H1 (cell line): ENCODE data around the gene ZGRF1. TPM values are rescaled to one million over a fixed set of nuclear protein-coding genes. Genes with fewer than 3 reads are reported as not detected.

ENCODE experiments used
- CTCF ChIA-PET: fragments of 300-600 bp; sonication (Branson Sonifier 250); formaldehyde crosslinking; loops from one replicate; lab custom pipeline; 2021; ENCODE audit not compliant: partially characterized antibody; lab: Charles Lee
- POLR2A ChIA-PET: fragments of 300-600 bp; sonication (Branson Sonifier 250); formaldehyde crosslinking; loops from one replicate; lab custom pipeline; 2021; ENCODE audit warnings: inconsistent platforms; ENCODE audit not compliant: partially characterized antibody; lab: Charles Lee
- DNase-seq, 2 experiments: peaks; one replicate each; pipeline versions ENCODE4 v3.0.0 to v3.0.0-alpha.2; 2010 to 2022; ENCODE audit warnings: low spot score in 2 of 2, low read depth in 1 of 2, mixed read lengths in 1 of 2
- FAIRE-seq: peaks from 2 replicates; lab custom pipeline; 2011; peaks lifted over from hg19 to GRCh38; lab: Jason Lieb, UNC
- H2AFZ ChIP-seq: 2 replicates; pipeline ENCODE4 v1.8.1; 2012; ENCODE audit warnings: low read length, inconsistent platforms
- H2AK5ac ChIP-seq: 2 replicates; pipeline ENCODE4 v1.6.1; 2013; ENCODE audit warnings: low read depth, low read length
- H2BK120ac ChIP-seq: replicated peaks from 2 replicates; pipeline ENCODE3; 2013; ENCODE audit warnings: low read depth, low read length, inconsistent platforms
- H2BK12ac ChIP-seq: 2 replicates; pipeline ENCODE4 v1.6.1; 2013; ENCODE audit warnings: low read depth, low read length
- H2BK15ac ChIP-seq: 2 replicates; pipeline ENCODE4 v1.6.1; 2013; ENCODE audit warnings: low read length
- H2BK20ac ChIP-seq: 2 replicates; pipeline ENCODE4 v1.6.1; 2013; ENCODE audit warnings: low read length
- H2BK5ac ChIP-seq: 2 replicates; pipeline ENCODE4 v1.6.1; 2013; ENCODE audit warnings: low read depth, low read length
- H3K14ac ChIP-seq: 2 replicates; pipeline ENCODE4 v1.6.1; 2013; ENCODE audit warnings: inconsistent platforms; ENCODE audit not compliant: insufficient read length
- H3K18ac ChIP-seq: 2 replicates; pipeline ENCODE4 v1.6.1; 2013; ENCODE audit warnings: low read length; ENCODE audit errors: extremely low read depth
- H3K23ac ChIP-seq: 2 replicates; pipeline ENCODE4 v1.6.1; 2013; ENCODE audit warnings: inconsistent platforms; ENCODE audit not compliant: insufficient read length
- H3K23me2 ChIP-seq: 2 replicates; pipeline ENCODE4 v1.6.1; 2013; ENCODE audit warnings: low read depth, low read length
- H3K27ac ChIP-seq: 2 replicates; pipeline ENCODE4 v1.6.1; 2011; ENCODE audit warnings: low read depth, low read length, inconsistent platforms
- H3K27me3 ChIP-seq, 4 experiments: replicated peaks in 1 of 4; 1 replicate in 1 of 4; 2 replicates in 3 of 4; pipeline versions ENCODE4 v1.6.1 to v1.8.1; 2011 to 2013; ENCODE audit warnings: low read length in 3 of 4, mild to moderate bottlenecking in 3 of 4, inconsistent platforms in 2 of 4, mixed read lengths in 2 of 4, moderate library complexity in 1 of 4; ENCODE audit not compliant: control insufficient read depth in 3 of 4, insufficient read depth in 3 of 4; ENCODE audit errors: extremely low read depth in 1 of 4
- H3K36me3 ChIP-seq, 4 experiments: 2 replicates each; pipeline versions ENCODE4 v1.6.1 to v1.8.1; 2011 to 2013; ENCODE audit warnings: mild to moderate bottlenecking in 4 of 4, low read length in 3 of 4, moderate library complexity in 2 of 4, control low read depth in 1 of 4, inconsistent platforms in 1 of 4; ENCODE audit not compliant: insufficient read depth in 4 of 4, control insufficient read depth in 2 of 4
- H3K4ac ChIP-seq: replicated peaks from 2 replicates; pipeline ENCODE3; 2013; ENCODE audit warnings: low read length, low read depth, mixed read lengths, inconsistent platforms; ENCODE audit not compliant: insufficient read length
- H3K4me1 ChIP-seq, 4 experiments: replicated peaks in 1 of 4; 1 replicate in 1 of 4; 2 replicates in 3 of 4; pipeline versions ENCODE4 v1.6.1 to v1.8.1; 2011 to 2013; ENCODE audit warnings: low read length in 3 of 4, inconsistent platforms in 2 of 4, mixed read lengths in 1 of 4; ENCODE audit not compliant: insufficient read depth in 4 of 4, control insufficient read depth in 3 of 4
- H3K4me2 ChIP-seq, 2 experiments: 2 replicates each; pipeline versions ENCODE4 v1.6.1 to v1.8.1; 2011 to 2013; ENCODE audit warnings: low read depth in 2 of 2, low read length in 2 of 2, control low read depth in 1 of 2, inconsistent platforms in 1 of 2, mild to moderate bottlenecking in 1 of 2; ENCODE audit not compliant: insufficient read depth in 1 of 2
- H3K4me3 ChIP-seq, 4 experiments: fragments of 200-600, 300-600 bp in 1 of 4; sonication (generic), shearing (Covaris generic), sonication (Bioruptor Twin) in 1 of 4; 2 replicates each; pipeline versions ENCODE4 v1.5.1 to v1.8.1; 2011 to 2016; ENCODE audit warnings: low read length in 4 of 4, low read depth in 3 of 4, control low read depth in 2 of 4, inconsistent platforms in 2 of 4, mild to moderate bottlenecking in 2 of 4, mixed read lengths in 1 of 4, moderate library complexity in 1 of 4; ENCODE audit not compliant: insufficient read depth in 2 of 4; ENCODE audit errors: extremely low read depth in 1 of 4
- H3K56ac ChIP-seq: replicated peaks from 2 replicates; pipeline ENCODE3; 2013; ENCODE audit warnings: low read depth, mild to moderate bottlenecking, mixed read lengths, low read length, inconsistent platforms; ENCODE audit not compliant: insufficient read length
- H3K79me1 ChIP-seq: 2 replicates; pipeline ENCODE4 v1.6.1; 2013; ENCODE audit warnings: low read depth, low read length, control low read depth
- H3K79me2 ChIP-seq, 2 experiments: 2 replicates each; pipeline versions ENCODE4 v1.6.1 to v1.8.1; 2012 to 2013; ENCODE audit warnings: low read length in 2 of 2, mild to moderate bottlenecking in 2 of 2, inconsistent platforms in 1 of 2; ENCODE audit not compliant: insufficient read depth in 2 of 2, control insufficient read depth in 1 of 2
- H3K9ac ChIP-seq, 4 experiments: replicated peaks in 1 of 4; 1 replicate in 1 of 4; 2 replicates in 3 of 4; pipeline versions ENCODE4 v1.6.1 to v1.8.1; 2011 to 2013; ENCODE audit warnings: low read depth in 3 of 4, low read length in 3 of 4, control low read depth in 2 of 4, mild to moderate bottlenecking in 2 of 4, moderate library complexity in 2 of 4, inconsistent platforms in 1 of 4; ENCODE audit errors: extremely low read depth in 1 of 4
- H3K9me3 ChIP-seq, 2 experiments: 2 replicates each; pipeline versions ENCODE4 v1.6.1 to v1.8.1; 2012 to 2013; ENCODE audit warnings: mild to moderate bottlenecking in 2 of 2, moderate library complexity in 2 of 2, control low read depth in 1 of 2, inconsistent platforms in 1 of 2, low read depth in 1 of 2, low read length in 1 of 2, mixed read lengths in 1 of 2; ENCODE audit not compliant: insufficient read depth in 2 of 2
- H4K20me1 ChIP-seq, 2 experiments: replicated peaks in 1 of 2; 2 replicates each; pipeline versions ENCODE3 to v1.8.1; 2011 to 2013; ENCODE audit warnings: inconsistent platforms in 2 of 2, low read length in 2 of 2, mild to moderate bottlenecking in 1 of 2; ENCODE audit not compliant: insufficient read depth in 2 of 2, control insufficient read depth in 1 of 2
- H4K5ac ChIP-seq: 2 replicates; pipeline ENCODE4 v1.6.1; 2013; ENCODE audit warnings: low read length, low read depth, mixed read lengths, inconsistent platforms; ENCODE audit not compliant: insufficient read length
- H4K8ac ChIP-seq: 2 replicates; pipeline ENCODE4 v1.8.0; 2013; ENCODE audit warnings: mild to moderate bottlenecking, moderate library complexity, low read length, inconsistent platforms; ENCODE audit not compliant: insufficient read depth; ENCODE audit errors: extremely low read depth
- H4K91ac ChIP-seq: replicated peaks from 2 replicates; pipeline ENCODE3; 2013; ENCODE audit warnings: low read length, mixed read lengths, inconsistent platforms; ENCODE audit not compliant: insufficient read length
- ATF2 ChIP-seq: IDR thresholded peaks from 2 replicates; pipeline ENCODE4 v1.6.1; 2012; ENCODE audit warnings: low read length, inconsistent platforms
- ATF3 ChIP-seq: IDR thresholded peaks from 2 replicates; pipeline ENCODE4 v1.6.1; 2011; ENCODE audit warnings: low read depth, mild to moderate bottlenecking, low read length; ENCODE audit not compliant: insufficient read depth
- BRCA1 ChIP-seq: IDR thresholded peaks from 2 replicates; pipeline ENCODE4 v1.6.1; 2012; ENCODE audit warnings: low read depth, low read length, improper control_type of control experiment
- HDAC6 ChIP-seq: IDR thresholded peaks from one replicate; pipeline ENCODE4 v1.7.1; 2012; ENCODE audit warnings: low read depth, mild to moderate bottlenecking, inconsistent platforms, low read length, moderate library complexity
- KDM4A ChIP-seq: IDR thresholded peaks from one replicate; pipeline ENCODE4 v1.7.1; 2012; ENCODE audit warnings: low read depth, mild to moderate bottlenecking, moderate library complexity, low read length, inconsistent platforms; ENCODE audit not compliant: severe bottlenecking
- KDM5A ChIP-seq: fragments of 200-600 bp; IDR thresholded peaks from 2 replicates; pipeline ENCODE4 v1.7.1; 2012; ENCODE audit warnings: mild to moderate bottlenecking, low read length, inconsistent platforms, mixed read lengths
- POU5F1 ChIP-seq: IDR thresholded peaks from 2 replicates; pipeline ENCODE4 v1.6.1; 2011; ENCODE audit warnings: low read depth, mild to moderate bottlenecking, low read length, moderate library complexity
- SIN3A ChIP-seq, 2 experiments: IDR thresholded peaks in 1 of 2; conservative IDR thresholded peaks in 1 of 2; 2 replicates each; pipeline ENCODE4 v1.6.1; 2011 to 2012; ENCODE audit warnings: low read length in 2 of 2, improper control_type of control experiment in 1 of 2, low read depth in 1 of 2, mild to moderate bottlenecking in 1 of 2
- SIRT6 ChIP-seq: IDR thresholded peaks from one replicate; pipeline ENCODE4 v1.7.1; 2012; ENCODE audit warnings: low read length, inconsistent platforms
- SP4 ChIP-seq: IDR thresholded peaks from 2 replicates; pipeline ENCODE4 v1.6.1; 2012; ENCODE audit warnings: low read length, inconsistent platforms
- TAF1 ChIP-seq: IDR thresholded peaks from 2 replicates; pipeline ENCODE4 v1.6.1; 2011; ENCODE audit warnings: mild to moderate bottlenecking, low read depth, low read length
- USF2 ChIP-seq: IDR thresholded peaks from 2 replicates; pipeline ENCODE4 v1.6.1; 2011; ENCODE audit warnings: low read length, improper control_type of control experiment
- polyA plus RNA-seq, 7 experiments: library from polyadenylated mRNA; depleted of rRNA in 3 of 7; stranded (reverse) in 5 of 7; unstranded in 2 of 7; fragments of >200 nt in 5 of 7; fragments of 200-250 nt in 2 of 7; gene quantifications; 1 replicate in 5 of 7; 2 replicates in 1 of 7; 4 replicates in 1 of 7; pipeline versions ENCODE4 v1.2.1 to v1.2.3, GENCODE V29; 2011 to 2013; ENCODE audit warnings: missing spikeins in 2 of 7, mixed read lengths in 2 of 7
- total RNA-seq: library from RNA; stranded (reverse); fragmentation: NEBNext Ultra II Directional; extraction: Animal tissue kit (Norgen Biotek cat#: 25700); gene quantifications from 2 replicates; pipeline ENCODE4 v1.2.1, GENCODE V29; 2021

ZGRF1 gene
- total and polyA plus RNA-seq, 2 of the 8 experiments (the other 6 are each of a cell fraction or from before 2014, with no cell fraction given), result 12.0 to 44.6 TPM

- Histone ChIP-seq H4K20me1 (no peaks in the 10 kb centered on the region), H2AFZ (no peak overlapping the region), H3K23me2 (no peaks in the 10 kb centered on the region), H3K4me3 (no peak overlapping the region), H3K27ac (no peak overlapping the region), H3K56ac (no peak overlapping the region), H2BK15ac (no peak overlapping the region), H3K36me3 (no peaks in the 10 kb centered on the region), H3K23ac (no peak overlapping the region), H2BK5ac (no peak overlapping the region), H4K91ac (no peak overlapping the region), H3K4ac (no peak overlapping the region), H3K4me2 (no peak overlapping the region), H3K79me2 (no peaks in the 10 kb centered on the region), H2BK120ac (no peak overlapping the region), H3K27me3 (no peaks in the 10 kb centered on the region), H4K5ac (no peak overlapping the region), H4K8ac (no peak overlapping the region), H3K79me1 (no peaks in the 10 kb centered on the region), H3K4me1 (no peaks in the 10 kb centered on the region; a peak in 1 of 7 replicates), H3K9ac (no peak overlapping the region), H2BK20ac (no peak overlapping the region), H2BK12ac (no peak overlapping the region), H3K18ac (no peak overlapping the region), H3K14ac (no peak overlapping the region), H3K9me3 (no peaks in the 10 kb centered on the region), H2AK5ac (no peak overlapping the region)
- DNase-seq, result no peak
- POLR2A ChIA-PET, result interaction anchor here (0.9 to 3.8 kb wide), 6 partner anchors 9 to 87 kb away, joined by 3 to 16 read pairs (median 5); no protein-coding TSS in a partner anchor
- FAIRE-seq, result no peak
- CTCF ChIA-PET, result interaction anchor here (0.9 to 1.3 kb wide), 3 partner anchors 8 to 92 kb away, joined by 3 to 4 read pairs (median 3); no protein-coding TSS in a partner anchor
- TF ChIP-seq SIN3A (conservative IDR thresholded peaks at IDR 0.05 in 1 of 2, IDR thresholded peaks at IDR 0.05 in 1 of 2; ENCODE audit: low read depth in 1 of 2, low read length in 2 of 2) (no peak), BRCA1 (no peak), ATF2 (no peak), POU5F1 (no peak), HDAC6 (no peak), SIRT6 (no peak), TAF1 (no peak), SP4 (no peak), USF2 (no peak), KDM4A (no peak), KDM5A (no peak), ATF3 (no peak)
Observed at GRCh38 chr4:112673076-112673475, 36.4 kb upstream of the ZGRF1 start.
